Lung (tissue), 12 donors: Measurements from ENCODE around the gene RALGPS2. TPM values are rescaled to one million over a fixed set of nuclear protein-coding genes. Genes with fewer than 3 reads are reported as not detected.

Experiments used
- ATAC-seq: fragments of 200-7000 bp; cut with Tn5 transposase; one replicate; pipeline ENCODE4 v1.9.1; 2020; ENCODE audit warnings: moderate number of reproducible peaks; ENCODE audit not compliant: insufficient read depth, low FRiP score
- DNase-seq, 3 donors: peaks; one replicate each; pipeline ENCODE4 v3.0.0-alpha.2; 2013 to 2017
- H3K27ac ChIP-seq, 2 donors: one replicate each; pipeline ENCODE4 v1.5.1; 2013; ENCODE audit warnings: mild to moderate bottlenecking in 2 of 2, moderate library complexity in 2 of 2, control low read depth in 1 of 2, inconsistent platforms in 1 of 2, low read depth in 1 of 2, low read length in 1 of 2
- H3K27me3 ChIP-seq, 3 donors: one replicate each; pipeline ENCODE4 v1.5.1; 2013; ENCODE audit warnings: low read length in 2 of 3; ENCODE audit not compliant: control insufficient read depth in 3 of 3, insufficient read depth in 3 of 3
- H3K36me3 ChIP-seq, 4 donors: one replicate each; pipeline ENCODE4 v1.5.1; 2013; ENCODE audit warnings: low read length in 4 of 4, mild to moderate bottlenecking in 1 of 4, moderate library complexity in 1 of 4; ENCODE audit not compliant: control insufficient read depth in 4 of 4, insufficient read depth in 4 of 4
- H3K4me1 ChIP-seq, 5 donors: one replicate each; pipeline ENCODE4 v1.5.1; 2013; ENCODE audit warnings: low read length in 5 of 5, mild to moderate bottlenecking in 2 of 5, moderate library complexity in 1 of 5; ENCODE audit not compliant: control insufficient read depth in 5 of 5, insufficient read depth in 5 of 5
- H3K4me3 ChIP-seq: one replicate; pipeline ENCODE4 v1.5.1; 2013; ENCODE audit warnings: mild to moderate bottlenecking, control low read depth, moderate library complexity
- H3K9ac ChIP-seq, 2 donors: one replicate each; pipeline ENCODE4 v1.5.1; 2013; ENCODE audit warnings: low read length in 2 of 2, control low read depth in 1 of 2; ENCODE audit not compliant: insufficient read depth in 1 of 2
- H3K9me3 ChIP-seq, 4 donors: one replicate each; pipeline ENCODE4 v1.5.1; 2013; ENCODE audit warnings: low read length in 3 of 4, mild to moderate bottlenecking in 1 of 4, moderate library complexity in 1 of 4; ENCODE audit not compliant: control insufficient read depth in 4 of 4, insufficient read depth in 3 of 4
- CTCF ChIP-seq: IDR thresholded peaks from 2 replicates; pipeline ENCODE4 v1.5.1; 2012; ENCODE audit warnings: mild to moderate bottlenecking; ENCODE audit errors: control extremely low read depth, extremely low read depth
- WGBS, 2 donors: extraction: QIAGEN DNeasy Blood & Tissue Kit; methylation state at CpG; one replicate each; pipeline ENCODE4 v1.1.7; 2013; 5-methylcytosine and 5-hydroxymethylcytosine counted together
- polyA plus RNA-seq, 2 donors: library from polyadenylated mRNA; stranded (reverse); fragments of 200-250 nt; gene quantifications; one replicate each; pipeline ENCODE4 v1.2.1, GENCODE V29; 2013
- total RNA-seq, 2 donors: library from RNA; depleted of rRNA in 1 of 2; stranded (reverse); fragments of >200 nt in 1 of 2; gene quantifications; one replicate each; pipeline ENCODE4 v1.2.1, GENCODE V29; 2014 to 2021
- donor health status: control.
- donor health status: control.
- donor health status: Bipolar disorder and iron deficiency.
- donor health status: healthy.
- donor health status: DM: yes; HTN: yes; CAD: no.

RALGPS2 gene
- total and polyA plus RNA-seq, 4 donors: 1.2 to 33.2 (median 5.1) TPM

- WGBS, 2 donors: 91 to 92% methylated on average over 1 of the region's 1 CpG
- ATAC-seq (no peak), DNase-seq (no peak)
- H3K9ac ChIP-seq: no peak overlapping the region
- no peaks in the 10 kb centered on the region for H3K4me1 ChIP-seq
- peaks cover 0 to 3% (median 2%) of the 10 kb centered on the region in 4 donors for H3K36me3 ChIP-seq
- H3K27ac ChIP-seq: no peak overlapping the region
- no peak overlapping the region for H3K4me3 ChIP-seq
- no peaks in the 10 kb centered on the region for H3K9me3 ChIP-seq
- no peak for TF ChIP-seq CTCF
- H3K27me3 ChIP-seq: no peaks in the 10 kb centered on the region
Measured at GRCh38 chr1:178910023-178910422, 185.0 kb downstream of the RALGPS2 start.

- Histone ChIP-seq H3K4me1 (peaks cover 0 to under 1% (median 0%) of the 10 kb centered on the region in 5 donors), H3K9ac (no peak overlapping the region), H3K4me3 (no peak overlapping the region), H3K9me3 (no peaks in the 10 kb centered on the region), H3K27ac (no peak overlapping the region), H3K36me3 (peaks cover 0 to 5% (median 1%) of the 10 kb centered on the region in 4 donors), H3K27me3 (no peaks in the 10 kb centered on the region)
- DNase-seq (no peak), ATAC-seq (no peak)
- 94 to 100% methylated on average over 2 of the region's 2 CpGs for WGBS, 2 donors
- TF ChIP-seq CTCF: no peak
Measured at GRCh38 chr1:178912597-178912996, 187.6 kb downstream of the RALGPS2 start.

GRCh38 chr1:178916448-178917174, 191.6 kb downstream of the RALGPS2 start:
- no peak overlapping the region for H3K4me3 ChIP-seq
- no peaks in the 10 kb centered on the region for H3K9me3 ChIP-seq
- H3K27me3 ChIP-seq: no peaks in the 10 kb centered on the region
- H3K27ac ChIP-seq: no peak overlapping the region
- 85 to 89% methylated on average over 5 of the region's 5 CpGs for WGBS, 2 donors
- TF ChIP-seq CTCF: no peak
- H3K36me3 ChIP-seq: peaks cover 0 to 5% (median 1%) of the 10 kb centered on the region in 4 donors
- no peak overlapping the region for H3K9ac ChIP-seq
- ATAC-seq: no peak
- DNase-seq: no peak
- peaks cover 0 to 17% (median 3%) of the 10 kb centered on the region in 5 donors for H3K4me1 ChIP-seq
